ENCODE measurements around the gene TAF10.

Gene TAF10

DNA sequence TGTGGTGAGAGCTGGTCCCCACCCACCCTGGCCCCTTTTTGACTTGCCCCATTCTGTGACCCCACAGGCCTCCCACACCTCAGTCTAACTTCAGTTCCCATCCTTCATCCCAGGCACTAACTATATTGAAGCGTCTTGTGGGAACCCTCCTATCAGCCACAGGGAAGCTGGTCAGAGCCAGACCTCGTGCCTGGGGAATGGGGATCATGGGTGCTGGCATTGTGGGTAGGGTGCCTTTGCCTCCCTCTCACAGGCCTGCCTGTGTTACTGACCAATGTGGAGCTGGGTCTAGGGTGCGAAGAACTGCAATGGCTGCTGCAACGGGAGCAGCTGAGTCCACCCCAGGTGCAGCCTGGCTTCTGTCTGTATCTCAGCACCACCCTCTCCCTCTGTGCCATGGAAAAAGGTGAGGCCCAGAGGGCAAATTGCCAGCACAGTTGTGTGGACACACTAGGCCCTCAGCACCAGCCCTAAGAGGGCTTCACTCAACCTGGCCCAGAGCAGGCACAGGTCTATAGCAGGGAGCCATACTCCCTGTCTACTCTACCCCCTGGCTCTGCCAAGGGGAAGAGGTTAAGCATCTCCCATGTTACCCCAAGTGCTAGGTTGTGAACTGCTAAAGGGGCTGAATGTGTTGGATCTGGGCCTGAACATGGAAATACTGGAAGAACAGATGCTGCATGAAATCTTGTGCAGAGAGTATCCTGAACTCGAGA, 45.9 kb downstream of the TAF10 start:
- TF ChIP-seq, protein P1, sequence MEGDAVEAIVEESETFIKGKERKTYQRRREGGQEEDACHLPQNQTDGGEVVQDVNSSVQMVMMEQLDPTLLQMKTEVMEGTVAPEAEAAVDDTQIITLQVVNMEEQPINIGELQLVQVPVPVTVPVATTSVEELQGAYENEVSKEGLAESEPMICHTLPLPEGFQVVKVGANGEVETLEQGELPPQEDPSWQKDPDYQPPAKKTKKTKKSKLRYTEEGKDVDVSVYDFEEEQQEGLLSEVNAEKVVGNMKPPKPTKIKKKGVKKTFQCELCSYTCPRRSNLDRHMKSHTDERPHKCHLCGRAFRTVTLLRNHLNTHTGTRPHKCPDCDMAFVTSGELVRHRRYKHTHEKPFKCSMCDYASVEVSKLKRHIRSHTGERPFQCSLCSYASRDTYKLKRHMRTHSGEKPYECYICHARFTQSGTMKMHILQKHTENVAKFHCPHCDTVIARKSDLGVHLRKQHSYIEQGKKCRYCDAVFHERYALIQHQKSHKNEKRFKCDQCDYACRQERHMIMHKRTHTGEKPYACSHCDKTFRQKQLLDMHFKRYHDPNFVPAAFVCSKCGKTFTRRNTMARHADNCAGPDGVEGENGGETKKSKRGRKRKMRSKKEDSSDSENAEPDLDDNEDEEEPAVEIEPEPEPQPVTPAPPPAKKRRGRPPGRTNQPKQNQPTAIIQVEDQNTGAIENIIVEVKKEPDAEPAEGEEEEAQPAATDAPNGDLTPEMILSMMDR (IDR thresholded peaks at IDR 0.05; ENCODE audit: low read length), result no peak
- TF ChIP-seq EZH2phosphoT487 (IDR thresholded peaks at IDR 0.05; ENCODE audit: low read length) (no peak), EZH2 (optimal IDR thresholded peaks at IDR 0.05; ENCODE audit: low read depth, low read length) (no peak)

DNA sequence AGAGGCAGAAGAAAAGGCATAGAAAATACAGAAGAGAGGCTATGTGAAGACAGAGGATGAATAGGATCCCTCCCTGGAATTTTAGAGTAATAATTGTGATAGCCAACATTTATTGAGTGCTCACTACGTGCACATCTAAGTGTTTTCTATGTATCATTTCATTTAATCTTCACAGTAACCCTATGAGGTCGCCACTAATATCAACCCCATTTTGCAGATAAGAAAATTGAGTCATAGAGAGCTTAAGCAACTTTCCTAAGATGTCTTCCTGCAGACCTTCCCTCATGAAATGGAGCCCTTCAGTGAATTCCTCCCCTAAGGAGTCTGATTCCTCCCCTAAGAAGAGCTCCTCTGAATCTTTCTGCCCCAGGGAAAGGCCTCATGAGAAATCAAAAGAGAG, 46.7 kb downstream of the TAF10 start:
- no peak overlapping the region for H3K9ac ChIP-seq (ENCODE audit: low read length)

More for the DNA sequence above, 45.9 kb downstream of the TAF10 start:
- Histone ChIP-seq H3K27ac (ENCODE audit: low read length) (no peak overlapping the region), H3K27me3 (replicated peaks; ENCODE audit: insufficient read depth, low read length) (no peaks in the 10 kb centered on the region), H3K9ac (ENCODE audit: low read length) (no peak overlapping the region), H3K79me2 (ENCODE audit: low read length) (no peaks in the 10 kb centered on the region), H3F3A (ENCODE audit: insufficient read depth, low read length) (no peaks in the 10 kb centered on the region), H3K9me2 (replicated peaks; ENCODE audit: insufficient read depth, low read length) (no peaks in the 10 kb centered on the region), H3K4me3 (ENCODE audit: low read length) (no peak overlapping the region), H3K36me3 (replicated peaks; ENCODE audit: insufficient read depth, low read length) (no peaks in the 10 kb centered on the region), H2AFZ (ENCODE audit: low read length) (no peak overlapping the region), H3K4me2 (ENCODE audit: low read depth, low read length) (no peak overlapping the region), H3K9me3 (replicated peaks; ENCODE audit: insufficient read depth, low read length) (no peaks in the 10 kb centered on the region), H4K20me1 (ENCODE audit: insufficient read depth, low read length) (no peaks in the 10 kb centered on the region), H3K4me1 (ENCODE audit: low read length) (0 out of 2 replicates have a peak, but pooled peaks cover 9% of the 10 kb centered on the region)
- no peak for DNase-seq

DNA sequence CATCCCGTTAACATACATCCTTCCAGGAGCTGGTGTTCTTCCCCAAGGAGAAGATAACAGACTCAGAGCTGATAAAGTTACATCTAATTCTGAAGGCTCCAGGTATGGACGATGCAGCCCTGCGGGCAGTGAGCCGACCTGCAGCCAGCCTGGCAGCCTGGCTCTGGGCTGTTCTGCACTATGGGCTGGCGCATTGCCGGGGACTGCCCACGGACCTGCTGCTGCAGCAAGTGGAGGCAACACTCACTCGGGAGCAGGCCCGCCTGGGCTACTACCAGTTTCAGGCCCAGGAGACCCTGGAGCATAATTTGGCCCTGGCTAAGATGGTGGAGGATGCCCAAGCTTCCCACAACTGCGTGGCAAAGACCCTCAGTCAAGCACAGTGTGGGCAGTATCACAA, 48.3 kb downstream of the TAF10 start:
- H3K27ac ChIP-seq (ENCODE audit: low read length), result no peak overlapping the region
- H3K4me1 ChIP-seq (ENCODE audit: low read length), result 0 out of 2 replicates have a peak, but pooled peaks cover 5% of the 10 kb centered on the region
- H3K9ac ChIP-seq (ENCODE audit: low read length), result no peak overlapping the region
- no peaks in the 10 kb centered on the region for H3K79me2 ChIP-seq (ENCODE audit: low read length)
- H4K20me1 ChIP-seq (ENCODE audit: insufficient read depth, low read length), result no peaks in the 10 kb centered on the region
- H3K9me3 ChIP-seq (replicated peaks; ENCODE audit: insufficient read depth, low read length), result no peaks in the 10 kb centered on the region
- H3K9me2 ChIP-seq (replicated peaks; ENCODE audit: insufficient read depth, low read length), result no peaks in the 10 kb centered on the region
- no peak for TF ChIP-seq EZH2phosphoT487 (IDR thresholded peaks at IDR 0.05; ENCODE audit: low read length)
- no peak for DNase-seq
- no peak overlapping the region for H2AFZ ChIP-seq (ENCODE audit: low read length)
- H3K4me2 ChIP-seq (ENCODE audit: low read depth, low read length), result no peak overlapping the region
- H3K4me3 ChIP-seq (ENCODE audit: low read length), result no peak overlapping the region
- H3F3A ChIP-seq (ENCODE audit: insufficient read depth, low read length), result no peaks in the 10 kb centered on the region
- no peaks in the 10 kb centered on the region for H3K27me3 ChIP-seq (replicated peaks; ENCODE audit: insufficient read depth, low read length)
- H3K36me3 ChIP-seq (replicated peaks; ENCODE audit: insufficient read depth, low read length), result no peaks in the 10 kb centered on the region

More for the DNA sequence above, 46.7 kb downstream of the TAF10 start:
- TF ChIP-seq EZH2phosphoT487 (IDR thresholded peaks at IDR 0.05; ENCODE audit: low read length) (no peak), EZH2 (optimal IDR thresholded peaks at IDR 0.05; ENCODE audit: low read depth, low read length) (no peak)
- TF ChIP-seq, protein P1 (IDR thresholded peaks at IDR 0.05; ENCODE audit: low read length), result no peak
- Histone ChIP-seq H3K36me3 (replicated peaks; ENCODE audit: insufficient read depth, low read length) (no peaks in the 10 kb centered on the region), H3K27ac (ENCODE audit: low read length) (no peak overlapping the region), H3K4me2 (ENCODE audit: low read depth, low read length) (no peak overlapping the region), H3K9me2 (replicated peaks; ENCODE audit: insufficient read depth, low read length) (no peaks in the 10 kb centered on the region), H3K9me3 (replicated peaks; ENCODE audit: insufficient read depth, low read length) (no peaks in the 10 kb centered on the region), H4K20me1 (ENCODE audit: insufficient read depth, low read length) (no peaks in the 10 kb centered on the region), H3K4me3 (ENCODE audit: low read length) (no peak overlapping the region), H3F3A (ENCODE audit: insufficient read depth, low read length) (no peaks in the 10 kb centered on the region), H3K4me1 (ENCODE audit: low read length) (0 out of 2 replicates have a peak, but pooled peaks cover 9% of the 10 kb centered on the region), H3K27me3 (replicated peaks; ENCODE audit: insufficient read depth, low read length) (no peaks in the 10 kb centered on the region), H3K79me2 (ENCODE audit: low read length) (no peaks in the 10 kb centered on the region), H2AFZ (ENCODE audit: low read length) (no peak overlapping the region)
- DNase-seq, result no peak

DNA sequence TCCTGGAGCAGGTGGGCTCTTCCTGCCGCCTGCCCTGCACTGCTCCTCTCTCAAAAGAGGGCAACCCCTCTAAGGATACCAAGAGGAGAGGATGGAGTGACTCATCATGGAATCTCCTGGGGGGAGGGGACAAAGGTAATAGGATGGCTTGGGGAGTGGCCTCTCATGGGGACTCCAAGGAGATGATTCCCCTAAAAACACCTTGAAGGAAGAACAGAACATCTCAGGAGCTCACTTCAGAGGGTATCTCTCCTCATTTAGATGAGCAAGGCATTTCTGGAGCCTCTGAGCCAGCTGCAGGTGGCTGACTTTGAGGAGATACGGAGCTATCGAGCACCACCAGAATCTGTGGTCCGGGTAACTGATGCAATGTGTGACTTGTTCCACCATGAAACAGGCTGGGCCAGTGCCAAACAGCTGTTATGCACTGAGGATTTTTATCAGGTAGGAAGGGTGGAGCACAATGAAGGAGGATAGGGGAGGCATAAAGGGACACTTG, 48.8 kb downstream of the TAF10 start:
- DNase-seq, result no peak
- Histone ChIP-seq H3K27ac (ENCODE audit: low read length) (no peak overlapping the region), H3K4me3 (ENCODE audit: low read length) (no peak overlapping the region), H3K79me2 (ENCODE audit: low read length) (no peaks in the 10 kb centered on the region), H3K27me3 (replicated peaks; ENCODE audit: insufficient read depth, low read length) (no peaks in the 10 kb centered on the region), H3K9me3 (replicated peaks; ENCODE audit: insufficient read depth, low read length) (no peaks in the 10 kb centered on the region), H3K4me2 (ENCODE audit: low read depth, low read length) (no peak overlapping the region), H3K36me3 (replicated peaks; ENCODE audit: insufficient read depth, low read length) (no peaks in the 10 kb centered on the region), H3K4me1 (ENCODE audit: low read length) (0 out of 2 replicates have a peak, but pooled peaks cover under 1% of the 10 kb centered on the region), H3F3A (ENCODE audit: insufficient read depth, low read length) (no peaks in the 10 kb centered on the region), H3K9me2 (replicated peaks; ENCODE audit: insufficient read depth, low read length) (no peaks in the 10 kb centered on the region), H4K20me1 (ENCODE audit: insufficient read depth, low read length) (no peaks in the 10 kb centered on the region), H2AFZ (ENCODE audit: low read length) (no peak overlapping the region), H3K9ac (ENCODE audit: low read length) (no peak overlapping the region)
- no peak for TF ChIP-seq EZH2phosphoT487 (IDR thresholded peaks at IDR 0.05; ENCODE audit: low read length)
- TF ChIP-seq, protein P1 (IDR thresholded peaks at IDR 0.05; ENCODE audit: low read length), result no peak
- no peak for TF ChIP-seq EZH2 (optimal IDR thresholded peaks at IDR 0.05; ENCODE audit: low read depth, low read length)
